IPS DF 4.7 (cell line): ENCODE data around the gene MBD1.
A peak's percentile ranks its signal among the peaks of the same experiment; 100 is the strongest.
"Not testable (repeated sequence)": the region's sequence is repeated elsewhere in the genome, so short reads cannot be mapped to it uniquely, and the experiment has no call there.

Source experiments
- DNase-seq: peaks from one replicate; pipeline ENCODE4 v3.0.0-alpha.2; 2013; ENCODE audit warnings: low spot score; ENCODE audit errors: extremely low read depth

The MBD1 gene

GRCh38 chr18:50274044-50274442, 7.3 kb downstream of the MBD1 start:
- DNase-seq, result no peak

GRCh38 chr18:50273203-50274043, 7.9 kb downstream of the MBD1 start:
- no peak for DNase-seq

GRCh38 chr18:50272568-50272967, 8.8 kb downstream of the MBD1 start:
- DNase-seq, result no peak

- peak; percentile 68 for DNase-seq
These were observed 13.1 kb downstream of the MBD1 start for GRCh38 chr18:50268022-50268747.

GRCh38 chr18:50266248-50266704, 15.0 kb downstream of the MBD1 start, which contains the start of gene CFAP53:
Gene CFAP53 (minus strand): TSS chr18:50266495. CDS start chr18:50266404, 91 bp downstream.
- no peak for DNase-seq

- DNase-seq, result no peak
These were observed 18.3 kb downstream of the MBD1 start for GRCh38 chr18:50262977-50263376.

GRCh38 chr18:50250935-50251334, 30.4 kb downstream of the MBD1 start:
- no peak for DNase-seq

- no peak for DNase-seq
These were observed 31.7 kb downstream of the MBD1 start for GRCh38 chr18:50249576-50249975.

- DNase-seq, result no peak
These were observed 33.8 kb downstream of the MBD1 start for GRCh38 chr18:50247561-50247960.

- not testable (repeated sequence) for DNase-seq
These were observed 39.6 kb downstream of the MBD1 start for GRCh38 chr18:50241768-50242167.

- no peak for DNase-seq
These were observed 41.2 kb downstream of the MBD1 start for GRCh38 chr18:50240080-50240563.

- no peak for DNase-seq
These were observed 48.9 kb downstream of the MBD1 start for GRCh38 chr18:50232419-50232818.

GRCh38 chr18:50231621-50232020, 49.7 kb downstream of the MBD1 start:
- DNase-seq, result no peak

GRCh38 chr18:50220249-50220648, 61.1 kb downstream of the MBD1 start:
- not testable (repeated sequence) for DNase-seq
